ENCODE measurements around the gene TMEM175.

GRCh38 chr4:889516-889915 lies 42.7 kb upstream of the TMEM175 start:
- TF ChIP-seq CTCF (conservative IDR thresholded peaks at IDR 0.05; ENCODE audit: low read depth, low read length): no peak
- TF ChIP-seq EZH2 (IDR thresholded peaks at IDR 0.05; ENCODE audit: low read length, unreplicated experiment): no peak

All from PC-3 (cell line).